Measurements from ENCODE around the gene PCBP3.
A peak's percentile ranks its signal among the peaks of the same experiment; 100 is the strongest.
"Not testable (repeated sequence)": the region's sequence is repeated elsewhere in the genome, so short reads cannot be mapped to it uniquely, and the experiment has no call there.

The PCBP3 gene

DNA sequence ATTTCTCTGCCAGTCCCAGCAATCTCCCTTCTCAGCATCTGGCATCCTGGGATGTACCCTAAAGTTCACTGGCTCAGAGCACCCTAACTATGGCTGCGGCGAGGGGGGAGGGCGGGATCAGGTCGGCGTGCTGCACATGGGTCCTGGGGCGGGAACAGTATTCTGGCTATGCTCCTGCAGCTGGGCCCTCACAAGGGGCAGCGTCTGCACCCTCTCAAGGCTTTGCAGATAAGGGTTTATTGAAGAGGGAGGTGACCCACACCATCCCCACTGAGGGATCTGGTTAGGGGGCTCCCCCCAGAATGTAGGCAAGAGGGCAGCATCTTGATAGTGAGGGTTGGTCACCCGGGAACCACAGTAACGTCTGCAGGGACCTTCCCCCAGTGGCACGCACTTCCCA is 44.9 kb upstream of the PCBP3 start:
- Histone ChIP-seq H3K27ac (no peak overlapping the region), H3K4me3 (ENCODE audit: low read depth, low read length) (no peak overlapping the region), H3K36me3 (no peaks in the 10 kb centered on the region), H3K9me3 (ENCODE audit: severe bottlenecking) (peaks cover 2% of the 10 kb centered on the region), H3K27me3 (ENCODE audit: insufficient read depth, low read depth, severe bottlenecking) (no peaks in the 10 kb centered on the region)
- TF ChIP-seq, protein P1, sequence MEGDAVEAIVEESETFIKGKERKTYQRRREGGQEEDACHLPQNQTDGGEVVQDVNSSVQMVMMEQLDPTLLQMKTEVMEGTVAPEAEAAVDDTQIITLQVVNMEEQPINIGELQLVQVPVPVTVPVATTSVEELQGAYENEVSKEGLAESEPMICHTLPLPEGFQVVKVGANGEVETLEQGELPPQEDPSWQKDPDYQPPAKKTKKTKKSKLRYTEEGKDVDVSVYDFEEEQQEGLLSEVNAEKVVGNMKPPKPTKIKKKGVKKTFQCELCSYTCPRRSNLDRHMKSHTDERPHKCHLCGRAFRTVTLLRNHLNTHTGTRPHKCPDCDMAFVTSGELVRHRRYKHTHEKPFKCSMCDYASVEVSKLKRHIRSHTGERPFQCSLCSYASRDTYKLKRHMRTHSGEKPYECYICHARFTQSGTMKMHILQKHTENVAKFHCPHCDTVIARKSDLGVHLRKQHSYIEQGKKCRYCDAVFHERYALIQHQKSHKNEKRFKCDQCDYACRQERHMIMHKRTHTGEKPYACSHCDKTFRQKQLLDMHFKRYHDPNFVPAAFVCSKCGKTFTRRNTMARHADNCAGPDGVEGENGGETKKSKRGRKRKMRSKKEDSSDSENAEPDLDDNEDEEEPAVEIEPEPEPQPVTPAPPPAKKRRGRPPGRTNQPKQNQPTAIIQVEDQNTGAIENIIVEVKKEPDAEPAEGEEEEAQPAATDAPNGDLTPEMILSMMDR (IDR thresholded peaks at IDR 0.05; ENCODE audit: low read depth, low read length) = no peak
- no peak for DNase-seq

DNA sequence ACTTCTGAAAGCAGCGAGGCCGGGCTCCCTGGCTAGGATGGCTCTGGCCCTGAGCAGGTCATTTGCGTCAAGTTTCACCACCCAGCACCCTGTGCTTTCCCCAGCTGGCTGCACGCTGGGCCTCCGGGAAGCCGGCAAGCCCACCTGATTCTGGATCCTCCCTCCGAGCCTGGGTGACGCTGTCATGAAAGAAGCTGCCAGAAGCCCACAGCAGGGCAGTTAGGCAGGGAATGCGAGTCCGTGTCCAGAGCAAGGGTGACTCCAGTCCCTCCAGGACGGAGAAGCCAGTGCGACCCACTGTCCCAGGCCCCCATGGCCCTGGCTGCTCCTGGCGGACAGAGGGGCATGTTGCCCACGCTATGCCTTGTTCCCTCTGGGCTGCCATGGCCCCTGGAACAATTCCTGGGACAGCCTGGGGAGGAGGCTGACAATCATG is 44.4 kb upstream of the PCBP3 start:
- H3K27ac ChIP-seq = no peak overlapping the region
- H3K27me3 ChIP-seq (ENCODE audit: insufficient read depth, low read depth, severe bottlenecking) = no peaks in the 10 kb centered on the region
- H3K36me3 ChIP-seq = no peaks in the 10 kb centered on the region
- no peak overlapping the region for H3K4me3 ChIP-seq (ENCODE audit: low read depth, low read length)
- DNase-seq = no peak
- TF ChIP-seq, protein P1 (IDR thresholded peaks at IDR 0.05; ENCODE audit: low read depth, low read length) = no peak
- peaks cover 4% of the 10 kb centered on the region for H3K9me3 ChIP-seq (ENCODE audit: severe bottlenecking)

- TF ChIP-seq, protein P1 (IDR thresholded peaks at IDR 0.05; ENCODE audit: low read depth, low read length) = no peak
These were observed 43.3 kb upstream of the PCBP3 start for GRCh38 chr21:45600248-45600647.

DNA sequence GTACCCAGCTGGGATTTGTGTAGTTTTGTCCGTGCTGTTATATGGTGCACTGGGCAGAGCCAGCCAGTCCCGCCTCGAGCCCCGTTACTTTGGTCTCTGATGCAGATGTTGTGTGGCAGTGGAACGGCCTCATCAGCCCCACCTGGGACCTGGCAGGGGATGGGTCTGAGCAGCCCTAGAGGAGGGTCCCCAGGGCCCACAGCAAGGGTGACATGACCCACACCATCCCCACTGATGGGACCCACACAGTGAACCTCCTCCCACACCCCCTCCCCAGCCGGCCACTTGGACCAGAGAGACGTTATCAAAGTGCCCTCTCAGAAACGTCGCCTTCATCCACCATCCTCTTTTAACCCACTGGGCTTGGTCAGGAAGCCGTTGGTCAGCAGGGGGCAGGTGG is 42.0 kb upstream of the PCBP3 start:
- Histone ChIP-seq H3K4me3 (ENCODE audit: low read depth, low read length) (no peak overlapping the region), H3K36me3 (no peaks in the 10 kb centered on the region), H3K27me3 (ENCODE audit: insufficient read depth, low read depth, severe bottlenecking) (no peaks in the 10 kb centered on the region), H3K27ac (no peak overlapping the region), H3K9me3 (ENCODE audit: severe bottlenecking) (peaks cover 4% of the 10 kb centered on the region)
- peak; percentile 7 for DNase-seq
- TF ChIP-seq, protein P1 (IDR thresholded peaks at IDR 0.05; ENCODE audit: low read depth, low read length) = no peak

More at GRCh38 chr21:45600248-45600647, 43.3 kb upstream of the PCBP3 start:
- DNase-seq = no peak
- no peak overlapping the region for H3K27ac ChIP-seq
- no peaks in the 10 kb centered on the region for H3K27me3 ChIP-seq (ENCODE audit: insufficient read depth, low read depth, severe bottlenecking)
- no peaks in the 10 kb centered on the region for H3K36me3 ChIP-seq
- H3K9me3 ChIP-seq (ENCODE audit: severe bottlenecking) = peaks cover 4% of the 10 kb centered on the region
- no peak overlapping the region for H3K4me3 ChIP-seq (ENCODE audit: low read depth, low read length)

GRCh38 chr21:45602106-45602505 is 41.4 kb upstream of the PCBP3 start:
- H3K4me3 ChIP-seq (ENCODE audit: low read depth, low read length) = no peak overlapping the region
- H3K27me3 ChIP-seq (ENCODE audit: insufficient read depth, low read depth, severe bottlenecking) = no peaks in the 10 kb centered on the region
- no peaks in the 10 kb centered on the region for H3K36me3 ChIP-seq
- H3K27ac ChIP-seq = no peak overlapping the region
- TF ChIP-seq, protein P1 (IDR thresholded peaks at IDR 0.05; ENCODE audit: low read depth, low read length) = no peak
- peak; percentile 1 for DNase-seq
- H3K9me3 ChIP-seq (ENCODE audit: severe bottlenecking) = peaks cover 4% of the 10 kb centered on the region

DNA sequence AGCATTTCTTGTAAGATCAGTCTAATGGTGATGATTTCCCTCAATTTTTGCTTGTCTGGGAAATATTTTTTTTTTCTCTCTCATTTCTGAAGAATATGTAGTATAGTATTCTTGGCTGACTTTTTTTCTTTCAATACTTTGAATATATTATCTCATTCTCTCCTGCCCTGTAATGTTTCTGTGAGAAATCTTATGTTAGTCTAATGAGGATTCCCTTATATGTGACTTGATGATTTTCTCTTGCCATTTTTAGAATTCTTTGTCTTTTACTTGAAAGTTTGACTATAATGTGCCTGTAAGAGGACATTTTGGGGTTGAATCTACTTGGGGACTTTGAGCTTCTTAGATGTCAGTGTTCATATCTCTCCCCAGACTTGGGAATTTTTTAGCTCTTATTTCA is 40.0 kb upstream of the PCBP3 start:
- Histone ChIP-seq H3K36me3 (no peaks in the 10 kb centered on the region), H3K4me3 (ENCODE audit: low read depth, low read length) (no peak overlapping the region), H3K27ac (no peak overlapping the region), H3K9me3 (ENCODE audit: severe bottlenecking) (peaks cover 4% of the 10 kb centered on the region), H3K27me3 (ENCODE audit: insufficient read depth, low read depth, severe bottlenecking) (no peaks in the 10 kb centered on the region)
- DNase-seq = no peak
- TF ChIP-seq, protein P1 (IDR thresholded peaks at IDR 0.05; ENCODE audit: low read depth, low read length) = no peak

GRCh38 chr21:45604681-45605080 is 38.8 kb upstream of the PCBP3 start:
- not testable (repeated sequence) for DNase-seq; H3K4me3 ChIP-seq (ENCODE audit: low read depth, low read length); H3K27me3 ChIP-seq (ENCODE audit: insufficient read depth, low read depth, severe bottlenecking); H3K36me3 ChIP-seq; H3K27ac ChIP-seq; H3K9me3 ChIP-seq (ENCODE audit: severe bottlenecking)

Measured in WERI-Rb-1 (cell line).